GM21619 (cell line): ENCODE results near the gene FRMD4A.
"Not testable (repeated sequence)": the region's sequence is repeated elsewhere in the genome, so short reads cannot be mapped to it uniquely, and the experiment has no call there.

ENCODE experiments used
- ATAC-seq: cut with Tn5 transposase; IDR thresholded peaks from one replicate; pipeline ENCODE4 v1.9.1; 2021; ENCODE audit not compliant: unreplicated experiment

The FRMD4A gene

GRCh38 chr10:13734151-13734550 is 596.6 kb downstream of the FRMD4A start:
- ATAC-seq: no peak

GRCh38 chr10:13733071-13733470 is 597.7 kb downstream of the FRMD4A start:
- ATAC-seq: no peak

- ATAC-seq: no peak
Measured at GRCh38 chr10:13732465-13732881, 598.3 kb downstream of the FRMD4A start.

- no peak for ATAC-seq
Measured at GRCh38 chr10:13731799-13732198, 598.9 kb downstream of the FRMD4A start.

GRCh38 chr10:13730956-13731355 is 599.8 kb downstream of the FRMD4A start:
- no peak for ATAC-seq

- ATAC-seq: no peak
Measured at GRCh38 chr10:13730306-13730652, 600.4 kb downstream of the FRMD4A start.

GRCh38 chr10:13729586-13730305 is 601.0 kb downstream of the FRMD4A start:
- no peak for ATAC-seq

- no peak for ATAC-seq
Measured at GRCh38 chr10:13728898-13729535, 601.7 kb downstream of the FRMD4A start.

- no peak for ATAC-seq
Measured at GRCh38 chr10:13725594-13725993, 605.1 kb downstream of the FRMD4A start.

- no peak for ATAC-seq
Measured at GRCh38 chr10:13724484-13724883, 606.2 kb downstream of the FRMD4A start.

GRCh38 chr10:13722747-13723653 is 607.7 kb downstream of the FRMD4A start:
- no peak for ATAC-seq

- ATAC-seq: no peak
Measured at GRCh38 chr10:13721486-13721885, 609.2 kb downstream of the FRMD4A start.

- ATAC-seq: no peak
Measured at GRCh38 chr10:13720699-13721098, 610.0 kb downstream of the FRMD4A start.

GRCh38 chr10:13719425-13719824 is 611.3 kb downstream of the FRMD4A start:
- no peak for ATAC-seq

- ATAC-seq: no peak
Measured at GRCh38 chr10:13718820-13719219, 611.9 kb downstream of the FRMD4A start.

GRCh38 chr10:13717936-13718772 is 612.6 kb downstream of the FRMD4A start:
- ATAC-seq: no peak

GRCh38 chr10:13717571-13717935 is 613.2 kb downstream of the FRMD4A start:
- ATAC-seq: no peak

GRCh38 chr10:13716081-13717071 is 614.3 kb downstream of the FRMD4A start:
- ATAC-seq: no peak

- not testable (repeated sequence) for ATAC-seq
Measured at GRCh38 chr10:13715596-13715995, 615.1 kb downstream of the FRMD4A start.

GRCh38 chr10:13715100-13715499 is 615.6 kb downstream of the FRMD4A start:
- ATAC-seq: no peak
